HCT116 (cell line): Measurements from ENCODE around the gene TPGS1. TPM values are rescaled to one million over a fixed set of nuclear protein-coding genes. Genes with fewer than 3 reads are reported as not detected.

ENCODE experiments used
- ATAC-seq: fragments of 200-7000 bp; cut with Tn5 transposase; 2 replicates; pipeline ENCODE4 v1.9.1; 2020; ENCODE audit warnings: mild to moderate bottlenecking, moderate library complexity
- BruUV-seq: library from RNA; stranded (reverse); fragments of 400-500 nt; replicated peaks from 2 replicates; lab custom pipeline; 2021; lab: Mats Ljungman, UMichigan
- CTCF ChIA-PET: fragments of 300-600 bp; sonication (Branson Sonifier 250); formaldehyde crosslinking; loops from one replicate; lab custom pipeline; 2021; ENCODE audit warnings: antibody characterized with exemption; lab: Charles Lee
- POLR2A ChIA-PET: fragments of 300-600, 350-600 bp; sonication (Branson Sonifier 250); formaldehyde crosslinking; loops from one replicate; lab custom pipeline; 2021; ENCODE audit warnings: antibody characterized with exemption; lab: Charles Lee
- RAD21 ChIA-PET, 2 experiments: fragments of 300-600 bp; sonication (Branson Sonifier 250); formaldehyde crosslinking; loops; one replicate each; lab custom pipeline; 2023; ENCODE audit warnings: low total read pairs in 2 of 2; ENCODE audit not compliant: uncharacterized antibody in 2 of 2, unreplicated experiment in 2 of 2, low non-redundant PET in 1 of 2; lab: Charles Lee
- DNase-seq: peaks from one replicate; pipeline ENCODE4 v3.0.0-alpha.2; 2010; ENCODE audit warnings: low read depth, low spot score
- H2AFZ ChIP-seq: fragments of 200-600 bp; shearing (Covaris generic), sonication (generic); 2 replicates; pipeline ENCODE4 v1.6.1; 2017; ENCODE audit warnings: low read depth, mixed run types, mixed read lengths, antibody characterized with exemption, low read length; ENCODE audit not compliant: poor library complexity, severe bottlenecking
- H3K27ac ChIP-seq: 2 replicates; pipeline ENCODE4 v1.5.1; 2012; ENCODE audit warnings: low read depth, low read length
- H3K27me3 ChIP-seq: fragments of 200-600 bp; sonication (generic); 2 replicates; pipeline ENCODE4 v1.6.1; 2016; ENCODE audit warnings: mixed run types, low read length, mixed read lengths; ENCODE audit not compliant: insufficient read depth
- H3K36me3 ChIP-seq, 2 experiments: fragments of 200-500 bp in 1 of 2; fragments of 200-600 bp in 1 of 2; sonication (Bioruptor generic) in 1 of 2; sonication (generic) in 1 of 2; 2 replicates each; pipeline versions ENCODE4 v1.5.1 to v1.6.1; 2014 to 2016; ENCODE audit warnings: low read length in 2 of 2, inconsistent platforms in 1 of 2, mixed read lengths in 1 of 2, mixed run types in 1 of 2; ENCODE audit not compliant: insufficient read depth in 2 of 2, control insufficient read depth in 1 of 2
- H3K4me1 ChIP-seq, 2 experiments: fragments of 200-600 bp in 1 of 2; sonication (generic) in 1 of 2; 2 replicates each; pipeline versions ENCODE4 v1.5.1 to v1.6.1; 2012 to 2017; ENCODE audit warnings: low read length in 2 of 2, inconsistent platforms in 1 of 2, mild to moderate bottlenecking in 1 of 2, mixed read lengths in 1 of 2, mixed run types in 1 of 2, moderate library complexity in 1 of 2; ENCODE audit not compliant: insufficient read depth in 2 of 2, control insufficient read depth in 1 of 2
- H3K4me2 ChIP-seq: fragments of 200-600 bp; sonication (generic); 2 replicates; pipeline ENCODE4 v1.6.1; 2017; ENCODE audit warnings: mixed run types, low read length, mixed read lengths
- H3K4me3 ChIP-seq, 2 experiments: fragments of 200-600 bp in 1 of 2; sonication (generic) in 1 of 2; replicated peaks in 1 of 2; 2 replicates each; pipeline ENCODE4 v1.5.1; 2011 to 2016; ENCODE audit warnings: low read length in 2 of 2, control low read depth in 1 of 2, low read depth in 1 of 2, mild to moderate bottlenecking in 1 of 2, mixed read lengths in 1 of 2, mixed run types in 1 of 2
- H3K79me2 ChIP-seq: fragments of 200-600 bp; sonication (generic); 2 replicates; pipeline ENCODE4 v1.6.1; 2017; ENCODE audit warnings: mild to moderate bottlenecking, mixed run types, low read length, moderate library complexity, mixed read lengths; ENCODE audit not compliant: insufficient read depth
- H3K9ac ChIP-seq: fragments of 200-600 bp; sonication (generic); 2 replicates; pipeline ENCODE4 v1.6.1; 2016; ENCODE audit warnings: low read length, mixed read lengths
- H3K9me2 ChIP-seq: fragments of 200-600 bp; sonication (generic), shearing (Covaris generic); 2 replicates; pipeline ENCODE4 v1.6.1; 2017; ENCODE audit warnings: mixed run types, mild to moderate bottlenecking, moderate library complexity; ENCODE audit not compliant: insufficient read depth
- H3K9me3 ChIP-seq, 2 experiments: fragments of 200-500 bp in 1 of 2; fragments of 200-600 bp in 1 of 2; sonication (Bioruptor generic) in 1 of 2; sonication (generic) in 1 of 2; 2 replicates each; pipeline ENCODE4 v1.6.1; 2014 to 2017; ENCODE audit warnings: low read length in 2 of 2, mixed read lengths in 2 of 2, inconsistent platforms in 1 of 2, low read depth in 1 of 2, mild to moderate bottlenecking in 1 of 2, mixed run types in 1 of 2, moderate library complexity in 1 of 2; ENCODE audit not compliant: control insufficient read depth in 1 of 2, insufficient read depth in 1 of 2
- H4K20me1 ChIP-seq: fragments of 200-600 bp; sonication (generic), shearing (Covaris generic); 2 replicates; pipeline ENCODE4 v1.6.1; 2017; ENCODE audit warnings: mixed run types, mild to moderate bottlenecking, moderate library complexity; ENCODE audit not compliant: insufficient read depth
- CEBPB ChIP-seq: IDR thresholded peaks from 2 replicates; pipeline ENCODE4 v1.6.1; 2012; ENCODE audit warnings: low read depth
- EGR1 ChIP-seq: IDR thresholded peaks from 2 replicates; pipeline ENCODE4 v1.6.1; 2012; ENCODE audit warnings: low read depth
- ELF1 ChIP-seq: IDR thresholded peaks from 2 replicates; pipeline ENCODE4 v1.6.1; 2012; ENCODE audit warnings: low read depth, borderline replicate concordance
- EZH2 ChIP-seq: fragments of 200-600 bp; sonication (generic); IDR thresholded peaks from 2 replicates; pipeline ENCODE4 v1.6.1; 2017; ENCODE audit warnings: antibody characterized with exemption, mixed run types
- FOSL1 ChIP-seq: IDR thresholded peaks from 2 replicates; pipeline ENCODE4 v1.6.1; 2012; ENCODE audit warnings: low read depth
- POLR2A ChIP-seq: IDR thresholded peaks from 2 replicates; pipeline ENCODE4 v1.7.0; 2011; ENCODE audit warnings: borderline replicate concordance; ENCODE audit not compliant: insufficient read depth, insufficient read length; ENCODE audit errors: extremely low read depth
- POLR2AphosphoS5 ChIP-seq: IDR thresholded peaks from 2 replicates; pipeline ENCODE4 v1.6.1; 2011; ENCODE audit warnings: mild to moderate bottlenecking, low read depth, low read length, moderate library complexity
- RAD21 ChIP-seq: IDR thresholded peaks from 2 replicates; pipeline ENCODE4 v1.6.1; 2012; ENCODE audit warnings: low read depth, mild to moderate bottlenecking
- TCF7L2 ChIP-seq: IDR thresholded peaks from 2 replicates; pipeline ENCODE4 v1.7.0; 2011; ENCODE audit warnings: borderline replicate concordance, inconsistent platforms; ENCODE audit not compliant: insufficient read depth, insufficient read length; ENCODE audit errors: extremely low read depth
- ZNF274 ChIP-seq: fragments of 200-500 bp; sonication (Bioruptor generic); IDR thresholded peaks from 2 replicates; pipeline ENCODE4 v1.6.1; 2014; ENCODE audit warnings: mild to moderate bottlenecking, low read depth, low read length, inconsistent platforms
- intact Hi-C: fragments of 100-400 bp; cut with micrococcal nuclease; formaldehyde crosslinking; loops from 2 replicates; pipeline ENCODE4 v1.10.0; 2022
- total RNA-seq: library from RNA; stranded (reverse); gene quantifications from one replicate; pipeline ENCODE4 v1.2.1, GENCODE V29; 2021; ENCODE audit not compliant: unreplicated experiment
- TF ChIP-seq, protein P1 (sequence below): IDR thresholded peaks from 2 replicates; pipeline ENCODE4 v1.6.1; 2011; ENCODE audit warnings: mild to moderate bottlenecking, low read length, moderate library complexity; ENCODE audit not compliant: insufficient replicate concordance; ENCODE audit errors: extremely low read depth
- TF ChIP-seq, protein P2 (sequence below): IDR thresholded peaks from 2 replicates; pipeline ENCODE4 v1.6.1; 2012; ENCODE audit warnings: low read depth
- TF ChIP-seq, protein P3 (sequence below): IDR thresholded peaks from 2 replicates; pipeline ENCODE4 v1.6.1; 2012
- TF ChIP-seq, protein P4 (sequence below), 3 experiments: fragments of 200-600 bp in 1 of 3; sonication (generic) in 1 of 3; IDR thresholded peaks in 2 of 3; conservative IDR thresholded peaks in 1 of 3; 2 replicates each; pipeline ENCODE4 v1.5.1; 2012 to 2017; ENCODE audit warnings: low read depth in 2 of 3, low read length in 2 of 3, antibody characterized with exemption in 1 of 3, borderline replicate concordance in 1 of 3, control low read depth in 1 of 3, mild to moderate bottlenecking in 1 of 3, mixed read lengths in 1 of 3, mixed run types in 1 of 3, moderate library complexity in 1 of 3; ENCODE audit not compliant: insufficient read depth in 1 of 3
- TF ChIP-seq, protein P5 (sequence below): IDR thresholded peaks from 2 replicates; pipeline ENCODE4 v1.6.1; 2012

Gene TPGS1
- total RNA-seq, 1 experiment from 2014 or later = 19.1 TPM

DNA sequence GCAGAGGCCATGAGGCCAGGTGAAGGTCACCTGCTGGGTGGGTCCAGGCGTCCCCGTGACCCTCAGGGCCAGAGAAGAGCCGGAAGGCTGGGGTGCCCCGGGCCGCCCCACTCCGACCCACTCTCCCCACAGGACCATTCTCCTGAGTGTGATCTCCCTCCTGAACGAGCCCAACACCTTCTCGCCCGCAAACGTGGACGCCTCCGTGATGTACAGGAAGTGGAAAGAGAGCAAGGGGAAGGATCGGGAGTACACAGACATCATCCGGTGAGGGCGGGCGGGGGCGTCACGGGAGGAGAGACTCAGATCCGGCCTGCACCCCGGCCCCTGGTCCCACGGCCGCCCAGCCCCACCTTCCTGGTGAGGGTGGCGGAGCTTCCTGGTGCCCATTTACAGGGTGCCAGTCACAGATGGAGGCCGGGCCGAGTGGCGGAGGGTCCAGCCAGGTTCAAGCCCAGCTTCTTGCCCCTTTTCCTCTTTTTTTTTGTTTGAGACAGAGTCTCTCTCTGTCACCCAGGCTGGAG lies 29.6 kb downstream of the TPGS1 start (continued):
- TF ChIP-seq, protein P1, sequence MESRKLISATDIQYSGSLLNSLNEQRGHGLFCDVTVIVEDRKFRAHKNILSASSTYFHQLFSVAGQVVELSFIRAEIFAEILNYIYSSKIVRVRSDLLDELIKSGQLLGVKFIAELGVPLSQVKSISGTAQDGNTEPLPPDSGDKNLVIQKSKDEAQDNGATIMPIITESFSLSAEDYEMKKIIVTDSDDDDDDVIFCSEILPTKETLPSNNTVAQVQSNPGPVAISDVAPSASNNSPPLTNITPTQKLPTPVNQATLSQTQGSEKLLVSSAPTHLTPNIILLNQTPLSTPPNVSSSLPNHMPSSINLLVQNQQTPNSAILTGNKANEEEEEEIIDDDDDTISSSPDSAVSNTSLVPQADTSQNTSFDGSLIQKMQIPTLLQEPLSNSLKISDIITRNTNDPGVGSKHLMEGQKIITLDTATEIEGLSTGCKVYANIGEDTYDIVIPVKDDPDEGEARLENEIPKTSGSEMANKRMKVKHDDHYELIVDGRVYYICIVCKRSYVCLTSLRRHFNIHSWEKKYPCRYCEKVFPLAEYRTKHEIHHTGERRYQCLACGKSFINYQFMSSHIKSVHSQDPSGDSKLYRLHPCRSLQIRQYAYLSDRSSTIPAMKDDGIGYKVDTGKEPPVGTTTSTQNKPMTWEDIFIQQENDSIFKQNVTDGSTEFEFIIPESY = no peak
- TF ChIP-seq ELF1 (no peak), POLR2AphosphoS5 (no peak), ZNF274 (no peak), POLR2A (no peak), RAD21 (no peak), TCF7L2 (no peak)

DNA sequence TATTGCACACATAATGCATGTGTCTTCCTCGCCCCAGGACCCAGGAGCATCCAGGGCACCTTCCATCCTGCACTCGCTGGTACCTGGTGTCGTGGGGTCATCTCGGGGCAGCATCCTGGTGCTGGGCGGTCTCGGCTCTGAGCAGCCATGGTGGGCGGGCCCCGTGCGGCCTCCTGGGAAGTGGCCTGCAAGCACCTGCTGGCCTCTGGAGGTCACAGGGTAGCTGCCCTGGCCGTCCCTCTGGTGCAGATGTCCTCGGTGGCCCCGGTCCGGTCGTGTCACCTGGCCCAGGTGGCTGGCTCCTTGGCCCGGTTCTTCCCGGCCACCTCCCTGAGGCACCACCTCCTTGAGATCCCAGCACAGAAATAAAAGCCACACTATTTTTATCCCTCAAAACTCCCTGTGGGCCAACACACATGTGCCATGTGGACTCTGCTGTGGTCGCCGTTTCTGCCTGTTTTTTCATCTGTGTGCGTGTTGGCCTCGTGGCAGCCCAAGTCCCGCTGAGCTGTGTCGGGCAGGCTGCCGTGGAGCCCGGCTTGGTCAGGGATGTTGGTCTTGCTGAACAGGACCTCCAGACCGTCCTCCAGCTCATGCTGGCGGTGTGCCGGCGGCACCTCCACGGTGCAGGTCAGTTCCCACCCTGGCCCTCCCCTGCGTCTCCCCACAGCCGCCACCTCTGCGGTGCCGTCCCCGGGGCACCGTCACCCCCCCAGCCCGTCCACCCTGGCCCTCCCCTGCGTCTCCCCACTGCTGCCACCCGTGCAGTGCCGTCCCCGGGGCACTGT lies 31.5 kb downstream of the TPGS1 start:
- ATAC-seq = no peak
- TF ChIP-seq, protein P2, sequence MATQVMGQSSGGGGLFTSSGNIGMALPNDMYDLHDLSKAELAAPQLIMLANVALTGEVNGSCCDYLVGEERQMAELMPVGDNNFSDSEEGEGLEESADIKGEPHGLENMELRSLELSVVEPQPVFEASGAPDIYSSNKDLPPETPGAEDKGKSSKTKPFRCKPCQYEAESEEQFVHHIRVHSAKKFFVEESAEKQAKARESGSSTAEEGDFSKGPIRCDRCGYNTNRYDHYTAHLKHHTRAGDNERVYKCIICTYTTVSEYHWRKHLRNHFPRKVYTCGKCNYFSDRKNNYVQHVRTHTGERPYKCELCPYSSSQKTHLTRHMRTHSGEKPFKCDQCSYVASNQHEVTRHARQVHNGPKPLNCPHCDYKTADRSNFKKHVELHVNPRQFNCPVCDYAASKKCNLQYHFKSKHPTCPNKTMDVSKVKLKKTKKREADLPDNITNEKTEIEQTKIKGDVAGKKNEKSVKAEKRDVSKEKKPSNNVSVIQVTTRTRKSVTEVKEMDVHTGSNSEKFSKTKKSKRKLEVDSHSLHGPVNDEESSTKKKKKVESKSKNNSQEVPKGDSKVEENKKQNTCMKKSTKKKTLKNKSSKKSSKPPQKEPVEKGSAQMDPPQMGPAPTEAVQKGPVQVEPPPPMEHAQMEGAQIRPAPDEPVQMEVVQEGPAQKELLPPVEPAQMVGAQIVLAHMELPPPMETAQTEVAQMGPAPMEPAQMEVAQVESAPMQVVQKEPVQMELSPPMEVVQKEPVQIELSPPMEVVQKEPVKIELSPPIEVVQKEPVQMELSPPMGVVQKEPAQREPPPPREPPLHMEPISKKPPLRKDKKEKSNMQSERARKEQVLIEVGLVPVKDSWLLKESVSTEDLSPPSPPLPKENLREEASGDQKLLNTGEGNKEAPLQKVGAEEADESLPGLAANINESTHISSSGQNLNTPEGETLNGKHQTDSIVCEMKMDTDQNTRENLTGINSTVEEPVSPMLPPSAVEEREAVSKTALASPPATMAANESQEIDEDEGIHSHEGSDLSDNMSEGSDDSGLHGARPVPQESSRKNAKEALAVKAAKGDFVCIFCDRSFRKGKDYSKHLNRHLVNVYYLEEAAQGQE = no peak
- TF ChIP-seq CEBPB = no peak
- no peak for TF ChIP-seq EGR1
- TF ChIP-seq, protein P3, sequence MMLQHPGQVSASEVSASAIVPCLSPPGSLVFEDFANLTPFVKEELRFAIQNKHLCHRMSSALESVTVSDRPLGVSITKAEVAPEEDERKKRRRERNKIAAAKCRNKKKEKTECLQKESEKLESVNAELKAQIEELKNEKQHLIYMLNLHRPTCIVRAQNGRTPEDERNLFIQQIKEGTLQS = no peak
- no peak for TF ChIP-seq FOSL1
- no peak for TF ChIP-seq ELF1
- TF ChIP-seq, protein P4, sequence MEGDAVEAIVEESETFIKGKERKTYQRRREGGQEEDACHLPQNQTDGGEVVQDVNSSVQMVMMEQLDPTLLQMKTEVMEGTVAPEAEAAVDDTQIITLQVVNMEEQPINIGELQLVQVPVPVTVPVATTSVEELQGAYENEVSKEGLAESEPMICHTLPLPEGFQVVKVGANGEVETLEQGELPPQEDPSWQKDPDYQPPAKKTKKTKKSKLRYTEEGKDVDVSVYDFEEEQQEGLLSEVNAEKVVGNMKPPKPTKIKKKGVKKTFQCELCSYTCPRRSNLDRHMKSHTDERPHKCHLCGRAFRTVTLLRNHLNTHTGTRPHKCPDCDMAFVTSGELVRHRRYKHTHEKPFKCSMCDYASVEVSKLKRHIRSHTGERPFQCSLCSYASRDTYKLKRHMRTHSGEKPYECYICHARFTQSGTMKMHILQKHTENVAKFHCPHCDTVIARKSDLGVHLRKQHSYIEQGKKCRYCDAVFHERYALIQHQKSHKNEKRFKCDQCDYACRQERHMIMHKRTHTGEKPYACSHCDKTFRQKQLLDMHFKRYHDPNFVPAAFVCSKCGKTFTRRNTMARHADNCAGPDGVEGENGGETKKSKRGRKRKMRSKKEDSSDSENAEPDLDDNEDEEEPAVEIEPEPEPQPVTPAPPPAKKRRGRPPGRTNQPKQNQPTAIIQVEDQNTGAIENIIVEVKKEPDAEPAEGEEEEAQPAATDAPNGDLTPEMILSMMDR (IDR thresholded peaks at IDR 0.05 in 2 of 3, conservative IDR thresholded peaks at IDR 0.05 in 1 of 3; ENCODE audit: borderline replicate concordance in 1 of 3, insufficient read depth in 1 of 3, low read depth in 2 of 3, low read length in 2 of 3) = no peak
- TF ChIP-seq, protein P5, sequence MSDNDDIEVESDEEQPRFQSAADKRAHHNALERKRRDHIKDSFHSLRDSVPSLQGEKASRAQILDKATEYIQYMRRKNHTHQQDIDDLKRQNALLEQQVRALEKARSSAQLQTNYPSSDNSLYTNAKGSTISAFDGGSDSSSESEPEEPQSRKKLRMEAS = no peak
- TF ChIP-seq POLR2AphosphoS5 = no peak
- no peak for TF ChIP-seq EZH2
- TF ChIP-seq TCF7L2 = no peak

More for the DNA sequence above, 31.5 kb downstream of the TPGS1 start:
- H3K4me1 ChIP-seq = peaks cover 11 to 16% of the 10 kb centered on the region in 2 experiments
- no peak overlapping the region for H3K27ac ChIP-seq
- H3K36me3 ChIP-seq = peaks cover 26 to 27% of the 10 kb centered on the region in 2 experiments; a peak in 3 of 4 replicates
- no peak overlapping the region for H3K9ac ChIP-seq
- ChIA-PET CTCF (no interaction called here), POLR2A (no interaction called here), RAD21 (no interaction called here)
- peaks cover 2% of the 10 kb centered on the region; the same call in 1 of the 2 replicates for H4K20me1 ChIP-seq
- H3K9me2 ChIP-seq = no peaks in the 10 kb centered on the region
- peaks cover 32% of the 10 kb centered on the region for H3K79me2 ChIP-seq
- H3K9me3 ChIP-seq = no peaks in the 10 kb centered on the region
- intact Hi-C loops = no loop called here
- BruUV-seq = no TSS peak
- no peak overlapping the region for H2AFZ ChIP-seq
- no peak overlapping the region for H3K4me2 ChIP-seq
- H3K4me3 ChIP-seq = no peak overlapping the region
- no peak for DNase-seq
- H3K27me3 ChIP-seq = no peaks in the 10 kb centered on the region
